OCI-LY1 (cell line): Measurements from ENCODE around the gene CD96.
A peak's percentile ranks its signal among the peaks of the same experiment; 100 is the strongest.

Experiments
- H2AFZ ChIP-seq: fragments of 200-600 bp; sonication (generic), shearing (Covaris generic); 2 replicates; pipeline ENCODE4 v1.6.0; 2014; ENCODE audit warnings: antibody characterized with exemption, mild to moderate bottlenecking, low read length
- H3F3A ChIP-seq: fragments of 200-600 bp; sonication (generic), shearing (Covaris generic); 2 replicates; pipeline ENCODE4 v1.6.0; 2014; ENCODE audit warnings: mild to moderate bottlenecking, antibody characterized with exemption, low read length, moderate library complexity; ENCODE audit not compliant: insufficient read depth
- H3K27ac ChIP-seq: fragments of 200-600 bp; sonication (generic); 2 replicates; pipeline ENCODE4 v1.5.1; 2014; ENCODE audit warnings: low read length, mixed run types, mild to moderate bottlenecking, low read depth; ENCODE audit not compliant: poor library complexity, severe bottlenecking
- H3K27me3 ChIP-seq: fragments of 200-600 bp; sonication (generic); 2 replicates; pipeline ENCODE4 v1.6.0; 2014; ENCODE audit warnings: antibody characterized with exemption, mild to moderate bottlenecking, low read length, moderate library complexity; ENCODE audit not compliant: insufficient read depth
- H3K36me3 ChIP-seq: fragments of 200-600 bp; sonication (generic); 2 replicates; pipeline ENCODE4 v1.6.1; 2014; ENCODE audit warnings: mild to moderate bottlenecking, antibody characterized with exemption, low read length, moderate library complexity, mixed read lengths; ENCODE audit not compliant: insufficient read depth
- H3K4me1 ChIP-seq: fragments of 200-600 bp; sonication (generic); 2 replicates; pipeline ENCODE4 v1.5.1; 2014; ENCODE audit warnings: mild to moderate bottlenecking, low read length, moderate library complexity; ENCODE audit not compliant: insufficient read depth, severe bottlenecking
- H3K4me2 ChIP-seq: fragments of 200-600 bp; sonication (generic), shearing (Covaris generic); 2 replicates; pipeline ENCODE4 v1.6.1; 2014; ENCODE audit warnings: low read length
- H3K4me3 ChIP-seq: fragments of 200-600 bp; sonication (generic); 2 replicates; pipeline ENCODE4 v1.5.1; 2014; ENCODE audit warnings: low read length, low read depth, mild to moderate bottlenecking, mixed read lengths; ENCODE audit not compliant: poor library complexity, severe bottlenecking
- H3K79me2 ChIP-seq: fragments of 200-600 bp; shearing (Covaris generic); 2 replicates; pipeline ENCODE4 v1.6.1; 2016; ENCODE audit warnings: mixed run types, low read length, mixed read lengths; ENCODE audit not compliant: insufficient read depth
- H3K9ac ChIP-seq: fragments of 200-600 bp; sonication (generic), shearing (Covaris generic); 2 replicates; pipeline ENCODE4 v1.6.1; 2014; ENCODE audit warnings: mild to moderate bottlenecking, low read length, mixed read lengths
- H3K9me2 ChIP-seq: fragments of 200-600 bp; sonication (generic), shearing (Covaris generic); 2 replicates; pipeline ENCODE4 v1.6.1; 2014; ENCODE audit warnings: low read depth, mild to moderate bottlenecking, low read length, mixed read lengths
- H3K9me3 ChIP-seq: fragments of 200-600 bp; shearing (Covaris generic); 2 replicates; pipeline ENCODE4 v1.6.1; 2014; ENCODE audit warnings: low read length, mixed read lengths
- H4K20me1 ChIP-seq: fragments of 200-600 bp; sonication (generic), shearing (Covaris generic); 2 replicates; pipeline ENCODE4 v1.6.0; 2016; ENCODE audit warnings: mild to moderate bottlenecking, low read length; ENCODE audit not compliant: insufficient read depth
- CTCF ChIP-seq: fragments of 200-600 bp; sonication (generic), shearing (Covaris generic); IDR thresholded peaks from 2 replicates; pipeline ENCODE4 v1.5.1; 2017; ENCODE audit warnings: mild to moderate bottlenecking, antibody characterized with exemption, low read length, moderate library complexity, mixed read lengths
- EZH2 ChIP-seq: fragments of 200-600 bp; sonication (generic), shearing (Covaris generic); IDR thresholded peaks from 2 replicates; pipeline ENCODE4 v1.8.0; 2017; ENCODE audit warnings: borderline replicate concordance, mixed run types, mild to moderate bottlenecking, antibody characterized with exemption, low read length, moderate library complexity, mixed read lengths

The CD96 gene

DNA sequence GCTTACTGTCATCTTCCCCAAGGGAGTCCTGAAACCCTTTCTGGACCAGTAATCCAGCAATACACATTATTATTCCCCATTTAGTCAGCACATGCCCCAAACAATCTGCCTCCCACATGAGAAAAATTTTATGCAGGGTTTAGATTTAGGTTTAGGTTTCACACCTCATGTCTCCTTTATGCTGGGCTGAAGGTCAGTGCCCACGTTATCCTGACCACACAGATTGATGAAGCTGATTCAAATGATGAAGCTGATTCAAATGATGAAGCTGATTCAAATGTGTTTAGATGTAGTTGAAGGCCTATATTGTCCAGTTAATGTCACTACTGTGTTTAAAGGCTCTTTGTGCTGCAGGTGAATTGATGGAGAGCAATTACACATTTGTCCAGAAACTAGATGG lies 71.3 kb downstream of the CD96 start:
- H3K4me3 ChIP-seq: no peak overlapping the region
- H3K27me3 ChIP-seq: no peaks in the 10 kb centered on the region
- peaks cover 28% of the 10 kb centered on the region for H3K4me1 ChIP-seq
- H3K9me2 ChIP-seq: no peaks in the 10 kb centered on the region
- no peak overlapping the region for H3K27ac ChIP-seq
- H3K9ac ChIP-seq: no peak overlapping the region
- H4K20me1 ChIP-seq: no peaks in the 10 kb centered on the region
- H3K79me2 ChIP-seq: no peaks in the 10 kb centered on the region
- H2AFZ ChIP-seq: no peak overlapping the region
- H3K4me2 ChIP-seq: no peak overlapping the region
- no peaks in the 10 kb centered on the region for H3F3A ChIP-seq
- no peaks in the 10 kb centered on the region; the same call in 1 of the 2 replicates for H3K36me3 ChIP-seq
- TF ChIP-seq CTCF (no peak), EZH2 (no peak)
- H3K9me3 ChIP-seq: no peaks in the 10 kb centered on the region

- Histone ChIP-seq H3K4me3 (no peak overlapping the region), H3K4me1 (peaks cover 18% of the 10 kb centered on the region), H3K9me3 (no peaks in the 10 kb centered on the region), H3K79me2 (no peaks in the 10 kb centered on the region), H3K9me2 (no peaks in the 10 kb centered on the region), H3K27me3 (no peaks in the 10 kb centered on the region), H3K4me2 (0 out of 2 replicates have a peak overlapping the region, but pooled peaks have one; percentile 11), H3K9ac (no peak overlapping the region), H3F3A (no peaks in the 10 kb centered on the region), H3K27ac (no peak overlapping the region), H3K36me3 (no peaks in the 10 kb centered on the region; the same call in 1 of the 2 replicates), H2AFZ (0 out of 2 replicates have a peak overlapping the region, but pooled peaks have one; percentile 57), H4K20me1 (no peaks in the 10 kb centered on the region)
- TF ChIP-seq EZH2: no peak
- TF ChIP-seq CTCF: no peak
Measured at GRCh38 chr3:111615880-111616279, 73.9 kb downstream of the CD96 start.

DNA sequence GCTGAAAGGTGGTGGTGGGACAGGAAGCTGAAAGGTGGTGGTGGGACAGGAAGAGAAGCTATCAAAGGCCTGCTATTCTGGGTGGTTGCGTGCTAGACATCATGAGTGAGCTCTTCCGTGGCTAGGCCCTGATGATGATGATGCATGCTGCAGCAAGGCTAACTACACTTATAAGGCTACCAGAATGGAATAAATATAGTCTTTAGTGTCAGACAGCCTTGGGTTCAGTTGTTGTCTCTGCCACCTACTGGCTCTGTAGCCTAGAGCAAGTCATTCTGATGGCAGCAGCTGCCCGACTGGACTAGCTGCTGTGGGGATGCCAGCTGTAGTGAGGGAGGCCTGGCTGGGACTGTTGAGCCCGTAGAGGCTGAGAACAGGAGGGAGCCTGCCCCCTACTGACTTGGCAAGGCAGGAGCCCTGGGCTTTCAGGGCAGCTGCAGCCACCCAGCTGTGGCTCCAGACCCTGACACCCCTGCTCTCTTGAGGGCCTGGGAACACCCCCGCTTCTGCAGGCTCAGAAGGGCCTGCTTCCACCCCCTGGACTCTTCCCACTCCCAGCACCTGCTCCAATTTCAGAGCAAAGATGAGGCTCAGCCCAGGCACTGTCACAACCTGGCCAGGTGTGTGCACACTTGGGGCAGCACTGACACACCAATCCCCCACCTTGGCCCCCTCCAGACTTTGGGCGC lies 74.6 kb downstream of the CD96 start:
- H3K4me3 ChIP-seq: no peak overlapping the region
- H3K9ac ChIP-seq: no peak overlapping the region
- H3K27ac ChIP-seq: peak overlapping the region; percentile 13
- no peaks in the 10 kb centered on the region for H3K9me3 ChIP-seq
- no peaks in the 10 kb centered on the region for H3K79me2 ChIP-seq
- H3K9me2 ChIP-seq: no peaks in the 10 kb centered on the region
- peaks cover 18% of the 10 kb centered on the region for H3K4me1 ChIP-seq
- no peak overlapping the region for H3K4me2 ChIP-seq
- H3K36me3 ChIP-seq: no peaks in the 10 kb centered on the region; the same call in 1 of the 2 replicates
- no peaks in the 10 kb centered on the region for H4K20me1 ChIP-seq
- TF ChIP-seq CTCF (peak; percentile 61), EZH2 (no peak)
- H3K27me3 ChIP-seq: no peaks in the 10 kb centered on the region
- no peaks in the 10 kb centered on the region for H3F3A ChIP-seq
- H2AFZ ChIP-seq: no peak overlapping the region
